ACC112 (cell line): ENCODE data around the gene MYO3B.
"Not testable (repeated sequence)": the region's sequence is repeated elsewhere in the genome, so short reads cannot be mapped to it uniquely, and the experiment has no call there.

Experiments used
- H2AFZ ChIP-seq: fragments of 200-600 bp; sonication (generic); one replicate; pipeline ENCODE4 v1.6.0; 2017; ENCODE audit warnings: antibody characterized with exemption, low read length; ENCODE audit not compliant: unreplicated experiment
- H3K27ac ChIP-seq: fragments of 200-600 bp; sonication (generic); 2 replicates; pipeline ENCODE4 v1.5.1; 2014; ENCODE audit warnings: low read depth, mild to moderate bottlenecking, antibody characterized with exemption, low read length, moderate library complexity
- H3K27me3 ChIP-seq: fragments of 200-600 bp; sonication (generic); 2 replicates; pipeline ENCODE4 v1.6.1; 2014; ENCODE audit warnings: mild to moderate bottlenecking, antibody characterized with exemption, low read length, moderate library complexity, mixed read lengths; ENCODE audit not compliant: insufficient read depth
- H3K36me3 ChIP-seq: fragments of 200-600 bp; sonication (generic); 2 replicates; pipeline ENCODE4 v1.6.1; 2016; ENCODE audit warnings: mild to moderate bottlenecking, antibody characterized with exemption, low read length, moderate library complexity, mixed read lengths; ENCODE audit not compliant: insufficient read depth
- H3K4me1 ChIP-seq: fragments of 200-600 bp; sonication (generic); one replicate; pipeline ENCODE4 v1.6.1; 2016; ENCODE audit warnings: low read length, mixed read lengths; ENCODE audit not compliant: insufficient read depth, unreplicated experiment, control insufficient read depth
- H3K4me3 ChIP-seq: fragments of 200-600 bp; sonication (generic); 2 replicates; pipeline ENCODE4 v1.5.1; 2014; ENCODE audit warnings: mild to moderate bottlenecking, low read depth, low read length
- H3K79me2 ChIP-seq: fragments of 200-600 bp; sonication (generic); one replicate; pipeline ENCODE4 v1.6.0; 2016; ENCODE audit warnings: low read length; ENCODE audit not compliant: control insufficient read depth, unreplicated experiment, insufficient read depth

The MYO3B gene

GRCh38 chr2:170260188-170260587 is 82.2 kb downstream of the MYO3B start:
- Histone ChIP-seq H3K79me2 (no peaks in the 10 kb centered on the region), H3K4me1 (peaks cover 9% of the 10 kb centered on the region), H2AFZ (no peak overlapping the region), H3K27ac (no peak overlapping the region), H3K36me3 (no peaks in the 10 kb centered on the region), H3K27me3 (peaks cover 27% of the 10 kb centered on the region), H3K4me3 (no peak overlapping the region)

- Histone ChIP-seq H3K4me1 (no peaks in the 10 kb centered on the region), H3K27ac (no peak overlapping the region), H3K27me3 (peaks cover 27% of the 10 kb centered on the region)
Observed at GRCh38 chr2:170261566-170261965, 83.6 kb downstream of the MYO3B start.

GRCh38 chr2:170262343-170262742 is 84.4 kb downstream of the MYO3B start:
- H3K27me3 ChIP-seq = peaks cover 31% of the 10 kb centered on the region
- no peaks in the 10 kb centered on the region for H3K79me2 ChIP-seq
- no peaks in the 10 kb centered on the region for H3K4me1 ChIP-seq
- no peak overlapping the region for H3K4me3 ChIP-seq
- H3K27ac ChIP-seq = no peak overlapping the region
- H2AFZ ChIP-seq = no peak overlapping the region
- H3K36me3 ChIP-seq = no peaks in the 10 kb centered on the region

More at GRCh38 chr2:170261566-170261965, 83.6 kb downstream of the MYO3B start:
- Histone ChIP-seq H3K79me2 (no peaks in the 10 kb centered on the region), H2AFZ (no peak overlapping the region), H3K36me3 (no peaks in the 10 kb centered on the region), H3K4me3 (no peak overlapping the region)

GRCh38 chr2:170262806-170263205 is 84.9 kb downstream of the MYO3B start:
- Histone ChIP-seq H3K27ac (no peak overlapping the region), H2AFZ (no peak overlapping the region), H3K36me3 (no peaks in the 10 kb centered on the region), H3K4me3 (no peak overlapping the region), H3K79me2 (no peaks in the 10 kb centered on the region), H3K4me1 (no peaks in the 10 kb centered on the region), H3K27me3 (peaks cover 29% of the 10 kb centered on the region)

- H3K4me1 ChIP-seq, H3K4me3 ChIP-seq, H3K79me2 ChIP-seq, H2AFZ ChIP-seq, H3K36me3 ChIP-seq, H3K27ac ChIP-seq: not testable (repeated sequence)
- peaks cover 23% of the 10 kb centered on the region for H3K27me3 ChIP-seq
Observed at GRCh38 chr2:170263728-170264521, 86.0 kb downstream of the MYO3B start.

GRCh38 chr2:170264522-170264860 is 86.5 kb downstream of the MYO3B start:
- Histone ChIP-seq H2AFZ (no peak overlapping the region), H3K4me3 (no peak overlapping the region)

GRCh38 chr2:170264865-170265264 is 86.9 kb downstream of the MYO3B start:
- Histone ChIP-seq H3K4me3 (no peak overlapping the region), H2AFZ (no peak overlapping the region), H3K36me3 (no peaks in the 10 kb centered on the region), H3K27me3 (peaks cover 26% of the 10 kb centered on the region), H3K4me1 (no peaks in the 10 kb centered on the region), H3K79me2 (no peaks in the 10 kb centered on the region), H3K27ac (no peak overlapping the region)

More at GRCh38 chr2:170264522-170264860, 86.5 kb downstream of the MYO3B start:
- no peaks in the 10 kb centered on the region for H3K79me2 ChIP-seq
- H3K36me3 ChIP-seq = no peaks in the 10 kb centered on the region
- H3K4me1 ChIP-seq = no peaks in the 10 kb centered on the region
- H3K27me3 ChIP-seq = peaks cover 23% of the 10 kb centered on the region
- H3K27ac ChIP-seq = no peak overlapping the region

- Histone ChIP-seq H3K79me2 (no peaks in the 10 kb centered on the region), H3K4me1 (no peaks in the 10 kb centered on the region), H3K36me3 (no peaks in the 10 kb centered on the region), H2AFZ (no peak overlapping the region), H3K4me3 (no peak overlapping the region), H3K27me3 (peaks cover 28% of the 10 kb centered on the region), H3K27ac (no peak overlapping the region)
Observed at GRCh38 chr2:170265321-170265720, 87.4 kb downstream of the MYO3B start.

GRCh38 chr2:170266358-170266757 is 88.4 kb downstream of the MYO3B start:
- H2AFZ ChIP-seq = no peak overlapping the region

GRCh38 chr2:170267071-170267470 is 89.1 kb downstream of the MYO3B start:
- H2AFZ ChIP-seq = no peak overlapping the region
- no peaks in the 10 kb centered on the region for H3K36me3 ChIP-seq

More at GRCh38 chr2:170266358-170266757, 88.4 kb downstream of the MYO3B start:
- Histone ChIP-seq H3K36me3 (no peaks in the 10 kb centered on the region), H3K4me1 (no peaks in the 10 kb centered on the region), H3K27me3 (peaks cover 32% of the 10 kb centered on the region), H3K79me2 (no peaks in the 10 kb centered on the region), H3K4me3 (no peak overlapping the region), H3K27ac (no peak overlapping the region)

GRCh38 chr2:170270278-170270864 is 92.4 kb downstream of the MYO3B start:
- H3K4me3 ChIP-seq = no peak overlapping the region
- H3K4me1 ChIP-seq = no peaks in the 10 kb centered on the region
- H3K79me2 ChIP-seq = no peaks in the 10 kb centered on the region
- H2AFZ ChIP-seq = no peak overlapping the region
- H3K27me3 ChIP-seq = peaks cover 52% of the 10 kb centered on the region
- H3K36me3 ChIP-seq = no peaks in the 10 kb centered on the region
- no peak overlapping the region for H3K27ac ChIP-seq

More at GRCh38 chr2:170267071-170267470, 89.1 kb downstream of the MYO3B start:
- no peak overlapping the region for H3K4me3 ChIP-seq
- peaks cover 34% of the 10 kb centered on the region for H3K27me3 ChIP-seq
- H3K4me1 ChIP-seq = no peaks in the 10 kb centered on the region
- H3K27ac ChIP-seq = no peak overlapping the region
- H3K79me2 ChIP-seq = no peaks in the 10 kb centered on the region
